Keratinocyte (primary cell): ENCODE measurements around the gene TMPRSS6. TPM values are rescaled to one million over a fixed set of nuclear protein-coding genes. Genes with fewer than 3 reads are reported as not detected.

Source experiments
- DNase-seq: peaks from one replicate; pipeline ENCODE4 v3.0.0-alpha.2; 2011; ENCODE audit warnings: low read depth, missing footprints, low spot score
- FAIRE-seq: peaks from 2 replicates; lab custom pipeline; 2011; peaks lifted over from hg19 to GRCh38; lab: Jason Lieb, UNC
- H2AFZ ChIP-seq: 2 replicates; pipeline ENCODE4 v1.6.0; 2012; ENCODE audit warnings: low read length, control low read depth, inconsistent platforms; ENCODE audit not compliant: control insufficient read depth
- H3K27ac ChIP-seq: 2 replicates; pipeline ENCODE4 v1.5.1; 2011; ENCODE audit warnings: low read length; ENCODE audit not compliant: control insufficient read depth, insufficient read depth
- H3K27me3 ChIP-seq: 3 replicates; pipeline ENCODE4 v1.6.0; 2011; ENCODE audit warnings: low read length; ENCODE audit not compliant: control insufficient read depth, insufficient read depth; ENCODE audit errors: extremely low read depth
- H3K36me3 ChIP-seq, 2 experiments: 2 replicates in 1 of 2; 3 replicates in 1 of 2; pipeline ENCODE4 v1.5.1; 2011; ENCODE audit warnings: low read length in 2 of 2, mild to moderate bottlenecking in 1 of 2; ENCODE audit not compliant: control insufficient read depth in 2 of 2, insufficient read depth in 2 of 2; ENCODE audit errors: extremely low read depth in 1 of 2
- H3K4me1 ChIP-seq: 3 replicates; pipeline ENCODE4 v1.5.1; 2011; ENCODE audit warnings: low read length; ENCODE audit not compliant: control insufficient read depth, insufficient read depth; ENCODE audit errors: extremely low read depth
- H3K4me2 ChIP-seq: 3 replicates; pipeline ENCODE4 v1.6.0; 2011; ENCODE audit warnings: low read depth, low read length; ENCODE audit not compliant: control insufficient read depth, insufficient read depth; ENCODE audit errors: extremely low read depth
- H3K4me3 ChIP-seq, 3 experiments: fragments of 200-600 bp in 1 of 3; sonication (generic) in 1 of 3; 2 replicates in 2 of 3; 3 replicates in 1 of 3; pipeline ENCODE4 v1.5.1; 2011 to 2016; ENCODE audit warnings: low read length in 3 of 3, mild to moderate bottlenecking in 3 of 3, control low read depth in 2 of 3, inconsistent platforms in 1 of 3, low read depth in 1 of 3, mixed read lengths in 1 of 3, mixed run types in 1 of 3, moderate library complexity in 1 of 3; ENCODE audit not compliant: control insufficient read depth in 2 of 3, insufficient read depth in 2 of 3; ENCODE audit errors: extremely low read depth in 1 of 3
- H3K79me2 ChIP-seq: 2 replicates; pipeline ENCODE4 v1.6.0; 2012; ENCODE audit warnings: low read length; ENCODE audit not compliant: control insufficient read depth, insufficient read depth
- H3K9ac ChIP-seq: 3 replicates; pipeline ENCODE4 v1.6.0; 2011; ENCODE audit warnings: low read length; ENCODE audit not compliant: control insufficient read depth, insufficient read depth; ENCODE audit errors: extremely low read depth
- H3K9me1 ChIP-seq: 3 replicates; pipeline ENCODE4 v1.6.0; 2011; ENCODE audit warnings: low read length; ENCODE audit not compliant: control insufficient read depth, insufficient read depth; ENCODE audit errors: extremely low read depth
- H3K9me3 ChIP-seq: 2 replicates; pipeline ENCODE4 v1.5.1; 2012; ENCODE audit warnings: low read depth, low read length; ENCODE audit not compliant: control insufficient read depth
- H4K20me1 ChIP-seq: 3 replicates; pipeline ENCODE4 v1.6.0; 2011; ENCODE audit warnings: low read length; ENCODE audit not compliant: control insufficient read depth, insufficient read depth; ENCODE audit errors: extremely low read depth
- CTCF ChIP-seq, 3 experiments: IDR thresholded peaks in 1 of 3; conservative IDR thresholded peaks in 1 of 3; optimal IDR thresholded peaks in 1 of 3; 2 replicates in 2 of 3; 3 replicates in 1 of 3; pipeline versions ENCODE3 to v1.5.1; 2011; ENCODE audit warnings: low read length in 3 of 3, mild to moderate bottlenecking in 3 of 3, moderate library complexity in 2 of 3, control low read depth in 1 of 3, inconsistent platforms in 1 of 3; ENCODE audit not compliant: insufficient read depth in 2 of 3; ENCODE audit errors: extremely low read depth in 1 of 3
- EZH2 ChIP-seq: IDR thresholded peaks from one replicate; pipeline ENCODE4 v1.6.1; 2012; ENCODE audit warnings: inconsistent platforms, mild to moderate bottlenecking, low read length, moderate library complexity
- dilution Hi-C: fragments of 300-500 bp; cut with MboI; formaldehyde crosslinking; loops from one replicate; pipeline ENCODE4 v1.7.0; 2020; ENCODE audit warnings: low sequenced_read_pairs; ENCODE audit not compliant: extremely low pct_ligation_motif_present
- polyA plus RNA-seq, 5 experiments: library from polyadenylated mRNA; depleted of rRNA in 3 of 5; stranded (reverse) in 3 of 5; stranded (forward) in 1 of 5; unstranded in 1 of 5; fragments of >200 nt; gene quantifications; 1 replicate in 1 of 5; 2 replicates in 3 of 5; 3 replicates in 1 of 5; pipeline versions ENCODE4 v1.2.1 to v1.2.3, GENCODE V29; 2011 to 2012; ENCODE audit warnings: missing spikeins in 2 of 5, low read depth in 1 of 5, low replicate concordance in 1 of 5

The TMPRSS6 gene
- polyA plus RNA-seq, 1 donor (not counting 4 experiments of a cell fraction or from before 2014, with no cell fraction given), result not detected

DNA sequence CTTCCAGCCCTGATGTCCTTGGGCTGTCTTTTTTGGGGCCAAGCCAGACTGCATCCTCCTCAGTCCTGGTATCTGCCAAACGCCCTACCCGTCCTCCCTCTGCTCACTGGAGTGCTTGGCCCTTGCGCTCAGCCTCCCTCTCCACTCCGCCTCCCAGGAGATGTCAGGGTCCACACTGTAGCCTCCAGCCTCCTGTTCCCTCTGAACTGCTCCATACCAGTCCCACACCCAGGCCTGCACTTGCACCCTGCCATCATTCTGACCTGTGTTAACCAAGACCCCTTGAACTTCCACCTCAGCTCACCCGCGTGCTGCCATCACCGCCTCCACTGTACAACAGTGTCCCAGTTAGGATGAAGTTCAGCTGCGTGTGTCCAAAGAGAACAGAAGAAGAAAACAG, 46.5 kb upstream of the TMPRSS6 start:
- H3K4me2 ChIP-seq, result no peak overlapping the region
- no peak for FAIRE-seq

GRCh38 chr22:37154925-37155712, 45.6 kb upstream of the TMPRSS6 start:
- Histone ChIP-seq H3K79me2 (no peaks in the 10 kb centered on the region), H3K27ac (no peak overlapping the region), H3K9ac (no peak overlapping the region), H2AFZ (no peak overlapping the region), H4K20me1 (no peaks in the 10 kb centered on the region), H3K27me3 (peaks cover 8% of the 10 kb centered on the region), H3K9me3 (peaks cover 4% of the 10 kb centered on the region), H3K4me2 (no peak overlapping the region), H3K4me3 (no peak overlapping the region), H3K36me3 (no peaks in the 10 kb centered on the region), H3K4me1 (no peaks in the 10 kb centered on the region), H3K9me1 (no peaks in the 10 kb centered on the region)
- DNase-seq (no peak), FAIRE-seq (no peak)
- dilution Hi-C loops, result no loop called here
- TF ChIP-seq EZH2, result no peak
- TF ChIP-seq CTCF (optimal IDR thresholded peaks at IDR 0.05 in 1 of 3, IDR thresholded peaks at IDR 0.05 in 1 of 3, conservative IDR thresholded peaks at IDR 0.05 in 1 of 3; ENCODE audit: extremely low read depth in 1 of 3, insufficient read depth in 2 of 3, low read length in 3 of 3), result no peak

More for the DNA sequence above, 46.5 kb upstream of the TMPRSS6 start:
- H3K4me3 ChIP-seq, result no peak overlapping the region
- H3K9me1 ChIP-seq, result no peaks in the 10 kb centered on the region
- dilution Hi-C loops, result no loop called here
- H3K4me1 ChIP-seq, result no peaks in the 10 kb centered on the region
- DNase-seq, result no peak
- TF ChIP-seq CTCF (optimal IDR thresholded peaks at IDR 0.05 in 1 of 3, IDR thresholded peaks at IDR 0.05 in 1 of 3, conservative IDR thresholded peaks at IDR 0.05 in 1 of 3; ENCODE audit: extremely low read depth in 1 of 3, insufficient read depth in 2 of 3, low read length in 3 of 3), result no peak
- no peak for TF ChIP-seq EZH2
- H3K27ac ChIP-seq, result no peak overlapping the region
- no peaks in the 10 kb centered on the region for H3K79me2 ChIP-seq
- peaks cover 8% of the 10 kb centered on the region for H3K27me3 ChIP-seq
- H4K20me1 ChIP-seq, result no peaks in the 10 kb centered on the region
- no peak overlapping the region for H3K9ac ChIP-seq
- H3K9me3 ChIP-seq, result peaks cover 4% of the 10 kb centered on the region
- no peak overlapping the region for H2AFZ ChIP-seq
- no peaks in the 10 kb centered on the region for H3K36me3 ChIP-seq
